CD4-positive, CD25-positive, alpha-beta regulatory T cell (primary cell): Measurements from ENCODE around the gene SIK1. TPM values are rescaled to one million over a fixed set of nuclear protein-coding genes. Genes with fewer than 3 reads are reported as not detected.
"Not testable (repeated sequence)": the region's sequence is repeated elsewhere in the genome, so short reads cannot be mapped to it uniquely, and the experiment has no call there.

Experiments used
- ATAC-seq, 2 donors: fragments of 150-1000 bp; cut with Tn5 transposase; one replicate each; pipeline ENCODE4 v1.10.0; 2021; ENCODE audit warnings: low read depth in 2 of 2, moderate number of reproducible peaks in 2 of 2, moderate library complexity in 1 of 2
- DNase-seq, 3 donors: peaks; one replicate each; pipeline versions ENCODE4 v3.0.0 to v3.0.0-alpha.2; 2012 to 2022; ENCODE audit warnings: mixed read lengths in 1 of 3
- H3K27ac ChIP-seq: one replicate; pipeline ENCODE4 v1.7.0; 2013; ENCODE audit warnings: mild to moderate bottlenecking, low read length; ENCODE audit not compliant: insufficient read depth, poor library complexity, severe bottlenecking
- H3K27me3 ChIP-seq: one replicate; pipeline ENCODE4 v1.7.0; 2013; ENCODE audit warnings: low read length; ENCODE audit not compliant: control insufficient read depth, insufficient read depth
- H3K36me3 ChIP-seq: one replicate; pipeline ENCODE4 v1.7.0; 2013; ENCODE audit warnings: mild to moderate bottlenecking, low read length, moderate library complexity; ENCODE audit not compliant: control insufficient read depth, insufficient read depth
- H3K4me1 ChIP-seq: 2 replicates; pipeline ENCODE4 v1.7.0; 2013; ENCODE audit warnings: mild to moderate bottlenecking, low read length; ENCODE audit not compliant: insufficient read depth, control insufficient read depth, poor library complexity, severe bottlenecking
- H3K4me3 ChIP-seq: one replicate; pipeline ENCODE4 v1.7.0; 2013; ENCODE audit warnings: low read depth, mild to moderate bottlenecking, low read length, moderate library complexity
- H3K9me3 ChIP-seq, 2 experiments: 1 replicate in 1 of 2; 2 replicates in 1 of 2; pipeline ENCODE4 v1.7.0; 2013; ENCODE audit warnings: low read length in 2 of 2, mild to moderate bottlenecking in 1 of 2, moderate library complexity in 1 of 2; ENCODE audit not compliant: control insufficient read depth in 2 of 2
- H3K27ac Mint-ChIP-seq, 3 donors: one replicate each; pipeline ENCODE4 v1.8.0; 2020 to 2022; ENCODE audit warnings: mild to moderate bottlenecking in 3 of 3, mixed read lengths in 3 of 3, moderate library complexity in 2 of 3
- H3K27me3 Mint-ChIP-seq: one replicate; pipeline ENCODE4 v1.8.0; 2022; ENCODE audit warnings: mild to moderate bottlenecking, mixed read lengths
- H3K36me3 Mint-ChIP-seq: one replicate; pipeline ENCODE4 v1.8.0; 2020; ENCODE audit warnings: mixed read lengths
- H3K4me1 Mint-ChIP-seq, 4 donors: one replicate each; pipeline ENCODE4 v1.8.0; 2020 to 2022; ENCODE audit warnings: mixed read lengths in 4 of 4, mild to moderate bottlenecking in 1 of 4
- H3K4me3 Mint-ChIP-seq, 4 donors: one replicate each; pipeline ENCODE4 v1.8.0; 2020 to 2022; ENCODE audit warnings: mild to moderate bottlenecking in 4 of 4, mixed read lengths in 4 of 4, moderate library complexity in 3 of 4
- H3K9me3 Mint-ChIP-seq, 7 donors: one replicate each; pipeline ENCODE4 v1.8.0; 2020 to 2022; ENCODE audit warnings: mixed read lengths in 7 of 7, mild to moderate bottlenecking in 3 of 7, moderate library complexity in 2 of 7
- polyA plus RNA-seq, 4 donors: library from polyadenylated mRNA; unstranded; fragments of 300-500 nt; fragmentation: Illumina TruSeq; gene quantifications; one replicate each; pipeline ENCODE4 v1.2.3, GENCODE V29; 2021
- total RNA-seq: library from RNA; stranded (reverse); gene quantifications from one replicate; pipeline ENCODE4 v1.2.3, GENCODE V29; 2022

Gene SIK1
- total RNA-seq (243 TPM), polyA plus RNA-seq (under 1 TPM in 2 of 4 donors, not detected in 2; 0.06 to 0.18 TPM)

- not testable (repeated sequence) for H3K27ac Mint-ChIP-seq, H3K27me3 ChIP-seq, H3K9me3 Mint-ChIP-seq, DNase-seq, H3K36me3 Mint-ChIP-seq, H3K4me3 ChIP-seq, H3K4me3 Mint-ChIP-seq, H3K4me1 Mint-ChIP-seq, H3K9me3 ChIP-seq, H3K27me3 Mint-ChIP-seq, H3K36me3 ChIP-seq, H3K4me1 ChIP-seq, ATAC-seq, H3K27ac ChIP-seq
Measured at GRCh38 chr21:43426404-43427241, at the start of gene SIK1. Gene SIK1, minus strand, starts transcription at chr21:43427131. Its CDS starts 953 bp downstream, at chr21:43426178.

GRCh38 chr21:43471597-43472242 is 44.8 kb upstream of the SIK1 start:
- DNase-seq, H3K4me1 Mint-ChIP-seq, H3K4me1 ChIP-seq, H3K27me3 Mint-ChIP-seq, H3K9me3 Mint-ChIP-seq, ATAC-seq, H3K4me3 Mint-ChIP-seq, H3K36me3 Mint-ChIP-seq, H3K27ac ChIP-seq, H3K27ac Mint-ChIP-seq, H3K27me3 ChIP-seq, H3K9me3 ChIP-seq, H3K4me3 ChIP-seq, H3K36me3 ChIP-seq: not testable (repeated sequence)

- DNase-seq, H3K27me3 ChIP-seq, H3K27ac ChIP-seq, H3K27ac Mint-ChIP-seq, H3K9me3 Mint-ChIP-seq, H3K36me3 Mint-ChIP-seq, H3K4me3 Mint-ChIP-seq, H3K27me3 Mint-ChIP-seq, H3K4me1 ChIP-seq, H3K4me1 Mint-ChIP-seq, ATAC-seq, H3K4me3 ChIP-seq, H3K9me3 ChIP-seq, H3K36me3 ChIP-seq: not testable (repeated sequence)
Measured at GRCh38 chr21:43469719-43470458, 43.0 kb upstream of the SIK1 start.

GRCh38 chr21:43467785-43468184 is 40.9 kb upstream of the SIK1 start:
- no peaks in the 10 kb centered on the region for H3K4me1 Mint-ChIP-seq
- Histone ChIP-seq H3K9me3 (no peaks in the 10 kb centered on the region), H3K27me3 (no peaks in the 10 kb centered on the region), H3K36me3 (no peaks in the 10 kb centered on the region), H3K4me1 (no peaks in the 10 kb centered on the region), H3K4me3 (no peak overlapping the region), H3K27ac (no peak overlapping the region)
- no peaks in the 10 kb centered on the region for H3K36me3 Mint-ChIP-seq
- H3K27ac Mint-ChIP-seq: no peak overlapping the region
- no peaks in the 10 kb centered on the region for H3K27me3 Mint-ChIP-seq
- H3K9me3 Mint-ChIP-seq: no peaks in the 10 kb centered on the region
- DNase-seq: peak in 1 of 3 donors; percentile 0
- no peak overlapping the region for H3K4me3 Mint-ChIP-seq
- ATAC-seq: no peak

GRCh38 chr21:43465159-43465558 is 38.2 kb upstream of the SIK1 start:
- not testable (repeated sequence) for H3K4me1 ChIP-seq, H3K27me3 ChIP-seq, H3K4me3 ChIP-seq, DNase-seq, H3K27me3 Mint-ChIP-seq, H3K36me3 ChIP-seq, H3K27ac ChIP-seq, H3K4me1 Mint-ChIP-seq, H3K36me3 Mint-ChIP-seq, H3K9me3 Mint-ChIP-seq, H3K9me3 ChIP-seq, ATAC-seq, H3K4me3 Mint-ChIP-seq, H3K27ac Mint-ChIP-seq

- H3K4me3 ChIP-seq, ATAC-seq, H3K27ac Mint-ChIP-seq, H3K27me3 Mint-ChIP-seq, H3K4me1 ChIP-seq, DNase-seq, H3K27ac ChIP-seq, H3K27me3 ChIP-seq, H3K4me1 Mint-ChIP-seq, H3K36me3 Mint-ChIP-seq, H3K9me3 Mint-ChIP-seq, H3K36me3 ChIP-seq, H3K4me3 Mint-ChIP-seq, H3K9me3 ChIP-seq: not testable (repeated sequence)
Measured at GRCh38 chr21:43463498-43464261, 36.7 kb upstream of the SIK1 start.

- not testable (repeated sequence) for H3K36me3 Mint-ChIP-seq, H3K4me1 ChIP-seq, H3K27ac ChIP-seq, H3K4me3 Mint-ChIP-seq, ATAC-seq, H3K27me3 Mint-ChIP-seq, H3K9me3 Mint-ChIP-seq, H3K4me3 ChIP-seq, H3K36me3 ChIP-seq, H3K9me3 ChIP-seq, H3K4me1 Mint-ChIP-seq, DNase-seq, H3K27me3 ChIP-seq, H3K27ac Mint-ChIP-seq
Measured at GRCh38 chr21:43462932-43463331, 36.0 kb upstream of the SIK1 start.
